Endodermal cell (in vitro differentiated cells): ENCODE results near the gene TSC2. TPM values are rescaled to one million over a fixed set of nuclear protein-coding genes. Genes with fewer than 3 reads are reported as not detected.

Source experiments
- DNase-seq: peaks from one replicate; pipeline ENCODE4 v3.0.0-alpha.2; 2017
- H3K27ac ChIP-seq: 2 replicates; pipeline ENCODE4 v1.5.1; 2013; ENCODE audit warnings: mild to moderate bottlenecking, low read depth, low read length, moderate library complexity
- H3K27me3 ChIP-seq: 2 replicates; pipeline ENCODE4 v1.6.1; 2013; ENCODE audit warnings: mild to moderate bottlenecking, low read length, moderate library complexity; ENCODE audit not compliant: insufficient read depth, control insufficient read depth, poor library complexity, severe bottlenecking
- H3K36me3 ChIP-seq: 2 replicates; pipeline ENCODE4 v1.7.0; 2013; ENCODE audit warnings: mild to moderate bottlenecking, low read length, moderate library complexity; ENCODE audit not compliant: control insufficient read depth, insufficient read depth
- H3K4me1 ChIP-seq: one replicate; pipeline ENCODE4 v1.7.0; 2013; ENCODE audit warnings: low read length; ENCODE audit not compliant: control insufficient read depth, insufficient read depth
- H3K4me3 ChIP-seq: 2 replicates; pipeline ENCODE4 v1.5.1; 2013; ENCODE audit warnings: mild to moderate bottlenecking, low read length, moderate library complexity
- H3K9ac ChIP-seq: 2 replicates; pipeline ENCODE4 v1.6.1; 2013; ENCODE audit warnings: mild to moderate bottlenecking, low read length, moderate library complexity; ENCODE audit not compliant: poor library complexity, severe bottlenecking; ENCODE audit errors: extremely low read depth
- H3K9me3 ChIP-seq: 2 replicates; pipeline ENCODE4 v1.6.1; 2013; ENCODE audit warnings: mild to moderate bottlenecking, low read length, moderate library complexity; ENCODE audit not compliant: control insufficient read depth
- H3K27ac Mint-ChIP-seq: 2 replicates; pipeline ENCODE4 v1.8.0; 2020; ENCODE audit warnings: mixed read lengths
- H3K27me3 Mint-ChIP-seq: 2 replicates; pipeline ENCODE4 v1.8.0; 2021; ENCODE audit warnings: mild to moderate bottlenecking, mixed read lengths; ENCODE audit not compliant: insufficient read depth
- H3K36me3 Mint-ChIP-seq: 2 replicates; pipeline ENCODE4 v1.8.0; 2020; ENCODE audit warnings: low read depth, mixed read lengths
- H3K4me1 Mint-ChIP-seq: 2 replicates; pipeline ENCODE4 v1.8.0; 2020; ENCODE audit warnings: mixed read lengths
- H3K4me3 Mint-ChIP-seq: 2 replicates; pipeline ENCODE4 v1.8.0; 2020; ENCODE audit warnings: mild to moderate bottlenecking, moderate library complexity, mixed read lengths
- H3K9me3 Mint-ChIP-seq: 2 replicates; pipeline ENCODE4 v1.8.0; 2020; ENCODE audit warnings: mild to moderate bottlenecking, mixed read lengths
- CTCF ChIP-seq: fragments of 200-600 bp; sonication (generic); conservative IDR thresholded peaks from 2 replicates; pipeline ENCODE4 v1.5.0; 2021; ENCODE audit warnings: antibody characterized with exemption, mild to moderate bottlenecking
- WGBS, 2 experiments: methylation state at CpG; one replicate each; pipeline versions ENCODE4 v1.1.5 to v1.1.7; 2013; ENCODE audit warnings: missing lambda C conversion rate in 2 of 2, mixed read lengths in 1 of 2; ENCODE audit not compliant: insufficient coverage in 1 of 2, insufficient read length in 1 of 2; 5-methylcytosine and 5-hydroxymethylcytosine counted together
- total RNA-seq, 2 donors: library from RNA; stranded (reverse); fragmentation: NEBNext Ultra II Directional in 1 of 2; extraction: Animal tissue kit (Norgen Biotek cat#: 25700) in 1 of 2; gene quantifications; 2 replicates in 1 of 2; 3 replicates in 1 of 2; pipeline ENCODE4 v1.2.1, GENCODE V29; 2021

TSC2 gene
- total RNA-seq, 2 donors from 2014 or later: 166 to 192 TPM

- Mint-ChIP-seq H3K27me3 (no peaks in the 10 kb centered on the region), H3K9me3 (no peaks in the 10 kb centered on the region), H3K36me3 (peaks cover 5% of the 10 kb centered on the region), H3K27ac (no peak overlapping the region), H3K4me1 (peaks cover 12% of the 10 kb centered on the region), H3K4me3 (no peak overlapping the region)
- Histone ChIP-seq H3K9me3 (no peaks in the 10 kb centered on the region), H3K27me3 (no peaks in the 10 kb centered on the region), H3K9ac (no peak overlapping the region), H3K4me3 (no peak overlapping the region), H3K36me3 (no peaks in the 10 kb centered on the region), H3K4me1 (peaks cover 6% of the 10 kb centered on the region), H3K27ac (no peak overlapping the region)
- no peak for TF ChIP-seq CTCF
- 95 to 97% methylated on average over 9 to 18 of the region's 22 CpGs for WGBS, 2 experiments
- DNase-seq: no peak
Measured at GRCh38 chr16:2042171-2042985, 5.4 kb upstream of the TSC2 start.

GRCh38 chr16:2042986-2043666 lies 4.7 kb upstream of the TSC2 start:
- Histone ChIP-seq H3K9ac (no peak overlapping the region), H3K4me3 (no peak overlapping the region), H3K36me3 (no peaks in the 10 kb centered on the region), H3K27ac (no peak overlapping the region), H3K27me3 (no peaks in the 10 kb centered on the region), H3K4me1 (peaks cover 6% of the 10 kb centered on the region), H3K9me3 (no peaks in the 10 kb centered on the region)
- 92 to 93% methylated on average over 10 to 11 of the region's 11 CpGs for WGBS, 2 experiments
- no peaks in the 10 kb centered on the region for H3K9me3 Mint-ChIP-seq
- peaks cover 4% of the 10 kb centered on the region for H3K36me3 Mint-ChIP-seq
- no peak for DNase-seq
- TF ChIP-seq CTCF: no peak
- no peak overlapping the region for H3K27ac Mint-ChIP-seq
- no peaks in the 10 kb centered on the region for H3K27me3 Mint-ChIP-seq
- no peak overlapping the region for H3K4me3 Mint-ChIP-seq
- peaks cover 12% of the 10 kb centered on the region for H3K4me1 Mint-ChIP-seq

- TF ChIP-seq CTCF: no peak
- H3K4me3 ChIP-seq: no peak overlapping the region
Measured at GRCh38 chr16:2043667-2044451, 3.9 kb upstream of the TSC2 start.

More at GRCh38 chr16:2043667-2044451, 3.9 kb upstream of the TSC2 start:
- no peak overlapping the region for H3K27ac ChIP-seq
- no peaks in the 10 kb centered on the region for H3K36me3 ChIP-seq
- peaks cover 4% of the 10 kb centered on the region for H3K36me3 Mint-ChIP-seq
- H3K4me1 Mint-ChIP-seq: peaks cover 18% of the 10 kb centered on the region
- no peak overlapping the region for H3K27ac Mint-ChIP-seq
- no peak for DNase-seq
- H3K27me3 ChIP-seq: no peaks in the 10 kb centered on the region
- 92 to 96% methylated on average over 11 to 26 of the region's 26 CpGs for WGBS, 2 experiments
- H3K9me3 ChIP-seq: no peaks in the 10 kb centered on the region
- no peaks in the 10 kb centered on the region for H3K27me3 Mint-ChIP-seq
- H3K9me3 Mint-ChIP-seq: no peaks in the 10 kb centered on the region
- H3K9ac ChIP-seq: no peak overlapping the region
- no peak overlapping the region for H3K4me3 Mint-ChIP-seq
- H3K4me1 ChIP-seq: peaks cover 6% of the 10 kb centered on the region
